GM19240 (cell line): ENCODE data around the gene SKI.
A peak's percentile ranks its signal among the peaks of the same experiment; 100 is the strongest.

Experiments used
- DNase-seq: peaks from one replicate; pipeline ENCODE4 v3.0.0; 2011; ENCODE audit warnings: low spot score; ENCODE audit not compliant: insufficient read length

The SKI gene

GRCh38 chr1:2306151-2306978, 78.2 kb downstream of the SKI start:
- DNase-seq, result no peak

GRCh38 chr1:2307064-2307605, 79.0 kb downstream of the SKI start:
- DNase-seq, result no peak

- DNase-seq, result no peak
These were observed 79.9 kb downstream of the SKI start for GRCh38 chr1:2307972-2308371.

DNA sequence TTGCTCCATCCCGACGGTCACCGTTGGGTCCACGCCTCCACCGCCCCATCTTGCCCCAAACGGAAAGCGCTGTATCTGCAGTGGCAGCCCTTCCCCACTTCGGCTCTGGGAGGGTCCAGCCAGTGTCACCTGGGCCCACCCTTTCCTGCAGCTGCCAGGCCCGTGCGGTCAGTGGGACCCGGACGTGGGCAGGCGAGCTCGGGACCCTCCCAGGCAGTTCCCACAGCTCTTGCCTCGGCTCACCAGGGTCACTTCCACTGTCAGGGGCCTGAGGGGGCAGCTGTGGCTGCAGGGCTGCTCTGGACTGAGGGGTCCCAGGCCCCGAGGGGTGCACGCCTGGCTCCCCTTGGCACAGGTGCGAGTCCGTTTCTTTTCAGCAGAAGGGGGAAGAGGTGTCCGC, 80.7 kb downstream of the SKI start:
- DNase-seq, result no peak

- DNase-seq, result no peak
These were observed 82.4 kb downstream of the SKI start for GRCh38 chr1:2310332-2311183.

DNA sequence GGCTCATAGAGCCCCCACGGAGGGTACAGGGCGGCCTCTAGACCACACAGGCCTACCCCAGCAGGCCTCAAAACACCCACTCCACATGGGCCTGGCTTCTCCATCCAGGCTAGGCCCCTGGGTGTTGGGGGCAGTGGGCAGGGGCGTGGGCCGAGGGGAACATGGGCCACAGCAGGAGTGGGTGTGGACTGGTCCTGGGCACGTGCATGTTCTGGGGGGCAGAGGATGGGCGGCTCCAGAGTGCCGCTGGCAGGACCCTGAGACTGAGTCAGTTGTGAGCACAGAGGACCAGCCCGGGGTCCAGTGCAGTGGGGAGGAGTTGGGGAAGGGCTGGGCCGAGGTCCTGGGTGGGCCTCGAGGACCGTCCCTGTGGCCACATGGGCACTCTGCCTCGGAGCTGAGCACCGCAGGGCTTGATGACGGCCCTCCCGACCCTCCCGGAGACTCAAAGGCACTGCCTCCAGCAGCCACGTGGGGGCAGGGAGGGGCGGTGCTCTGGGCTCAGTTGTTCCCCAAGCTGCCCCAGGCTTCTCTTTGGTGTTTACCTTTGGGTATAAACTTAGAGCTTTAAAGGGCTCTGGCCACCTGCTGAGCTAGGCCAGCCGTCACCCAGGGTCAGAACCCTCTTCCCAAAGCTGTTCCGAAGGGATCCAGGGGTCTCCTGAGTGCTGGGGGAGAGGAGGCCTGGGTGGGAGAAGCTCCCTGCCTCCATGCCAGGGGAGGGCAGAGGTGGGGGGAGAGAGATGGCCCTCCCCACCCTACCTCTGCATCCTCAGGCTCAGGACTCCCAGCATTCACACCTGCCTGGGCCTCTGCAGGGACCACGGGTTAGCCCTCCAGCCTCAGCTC, 83.3 kb downstream of the SKI start:
- no peak for DNase-seq

DNA sequence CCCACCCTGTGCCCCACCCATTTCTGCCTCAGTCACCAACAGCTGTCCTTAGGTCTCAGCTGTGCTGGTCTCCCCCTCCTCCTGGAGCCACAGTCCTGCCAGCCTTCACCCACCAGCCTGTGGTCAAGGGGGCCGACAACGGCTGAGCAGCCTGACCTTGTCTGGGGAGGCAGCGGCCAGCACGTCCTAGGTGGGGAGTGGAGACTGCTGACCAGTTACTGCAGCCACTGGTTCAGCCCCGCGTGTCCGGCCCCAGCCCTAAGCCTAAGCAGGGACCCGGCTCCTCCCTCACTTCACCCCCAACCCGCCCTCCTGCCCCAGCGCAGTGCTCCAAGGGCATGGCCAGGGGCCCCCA, 84.0 kb downstream of the SKI start:
- no peak for DNase-seq

DNA sequence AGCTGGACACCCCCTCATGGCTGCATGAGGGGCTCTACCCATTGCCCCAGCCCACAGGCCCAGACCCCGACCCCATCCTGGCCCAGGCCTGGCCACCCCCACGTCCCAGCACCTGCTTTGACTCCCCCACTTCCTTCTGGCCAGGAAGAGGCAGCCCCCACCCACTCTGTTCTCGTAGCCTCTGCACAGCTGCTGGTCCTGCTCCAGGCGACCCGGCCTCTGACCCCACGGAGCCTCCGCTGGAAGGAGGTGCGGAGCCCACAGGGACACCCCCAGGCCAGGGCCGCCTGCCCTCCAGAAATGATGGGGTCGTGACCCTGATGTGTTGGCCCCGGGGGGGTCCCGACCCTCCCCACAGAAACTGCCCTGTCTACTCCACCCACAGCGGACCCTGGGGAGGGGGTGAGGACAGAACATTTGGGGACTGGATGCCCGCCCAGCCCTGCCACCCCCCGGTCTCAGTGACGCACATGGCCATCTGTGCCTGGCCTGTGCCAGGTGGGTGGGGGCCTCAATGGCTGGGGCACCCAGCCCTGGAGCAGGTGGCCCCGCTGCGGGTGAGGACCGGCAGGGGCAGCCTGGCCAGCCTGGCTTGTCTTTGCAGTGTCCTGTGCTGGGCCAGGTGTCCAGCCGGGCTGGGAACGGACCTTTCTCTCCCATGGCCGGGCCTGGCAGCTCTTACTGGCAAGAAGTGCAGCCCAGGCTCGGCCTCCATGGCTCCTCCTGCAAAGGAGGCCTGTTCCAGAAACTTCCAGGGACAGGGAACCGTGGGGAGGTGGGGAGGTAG, 84.6 kb downstream of the SKI start:
- no peak for DNase-seq

DNA sequence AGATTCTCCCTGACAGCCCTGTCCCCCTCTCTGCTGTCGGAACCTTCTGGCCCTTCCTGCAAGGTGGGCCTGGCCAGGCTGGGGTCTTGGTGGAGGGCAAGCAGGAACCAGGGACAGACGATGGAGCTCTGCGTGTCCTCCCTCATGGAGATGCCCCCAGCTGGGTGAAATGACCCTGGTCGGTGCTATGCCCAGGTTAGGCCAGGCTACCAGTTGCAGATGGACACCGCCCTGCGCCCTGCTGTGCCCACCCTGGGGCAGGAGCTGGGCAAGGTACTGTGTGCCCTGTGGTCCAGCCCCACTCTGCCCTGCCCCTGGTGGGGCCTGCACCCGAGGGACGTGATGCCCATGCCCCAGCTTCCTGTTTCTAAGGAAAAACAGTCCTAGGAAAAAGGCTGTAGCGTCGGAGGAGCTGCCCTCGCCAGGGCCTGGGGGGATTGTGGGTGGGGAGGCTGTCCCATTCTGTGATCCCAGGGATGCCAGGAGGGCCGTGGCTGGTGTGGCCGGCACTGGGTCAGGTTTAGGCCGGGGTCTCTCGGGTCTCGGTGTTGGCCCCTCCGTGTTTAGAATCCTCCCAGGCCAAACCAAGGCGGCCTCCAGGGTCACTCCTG, 85.6 kb downstream of the SKI start:
- no peak for DNase-seq

DNA sequence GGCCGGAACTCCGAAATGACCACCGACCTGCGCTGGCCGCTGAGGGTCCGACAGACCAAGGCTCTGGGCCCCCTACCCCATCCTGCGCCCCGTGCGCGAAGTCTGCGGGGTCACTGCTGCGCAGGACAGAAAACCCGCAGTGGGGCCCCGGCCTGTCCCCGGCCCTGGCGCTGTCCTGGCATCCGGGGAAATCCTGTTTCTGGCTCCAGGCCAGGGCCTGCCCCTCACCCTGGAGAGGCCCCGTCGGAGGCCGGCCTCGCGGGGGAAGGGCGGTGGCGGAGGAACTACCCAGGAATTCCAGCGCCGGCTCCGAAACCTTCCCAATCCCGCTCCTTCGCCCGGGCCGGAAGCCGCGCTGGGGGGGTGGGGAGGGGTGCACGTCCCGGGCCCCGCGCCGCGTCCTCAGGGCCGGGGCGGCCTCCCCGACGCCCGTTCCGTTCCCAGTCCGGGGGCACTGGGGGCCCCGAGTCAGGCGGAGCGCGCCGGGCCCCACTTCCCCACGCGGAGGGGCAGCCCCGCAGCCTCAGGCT, 86.2 kb downstream of the SKI start:
- DNase-seq, result no peak

GRCh38 chr1:2314803-2315673, 86.9 kb downstream of the SKI start:
- DNase-seq, result peak; percentile 90

GRCh38 chr1:2315674-2316450, 87.7 kb downstream of the SKI start:
- DNase-seq, result no peak

- no peak for DNase-seq
These were observed 88.4 kb downstream of the SKI start for GRCh38 chr1:2316451-2316961.

- no peak for DNase-seq
These were observed 89.3 kb downstream of the SKI start for GRCh38 chr1:2317230-2318065.

GRCh38 chr1:2318314-2319278, 90.5 kb downstream of the SKI start:
- DNase-seq, result no peak

- no peak for DNase-seq
These were observed 91.2 kb downstream of the SKI start for GRCh38 chr1:2319291-2319690.
